NCI-H1436 (cell line): ENCODE measurements around the gene PRELP.
"Not testable (repeated sequence)": the region's sequence is repeated elsewhere in the genome, so short reads cannot be mapped to it uniquely, and the experiment has no call there.

ENCODE experiments used
- DNase-seq: peaks from one replicate; lab custom pipeline; 2025; lab: John Stamatoyannopoulos, UW

The PRELP gene

DNA sequence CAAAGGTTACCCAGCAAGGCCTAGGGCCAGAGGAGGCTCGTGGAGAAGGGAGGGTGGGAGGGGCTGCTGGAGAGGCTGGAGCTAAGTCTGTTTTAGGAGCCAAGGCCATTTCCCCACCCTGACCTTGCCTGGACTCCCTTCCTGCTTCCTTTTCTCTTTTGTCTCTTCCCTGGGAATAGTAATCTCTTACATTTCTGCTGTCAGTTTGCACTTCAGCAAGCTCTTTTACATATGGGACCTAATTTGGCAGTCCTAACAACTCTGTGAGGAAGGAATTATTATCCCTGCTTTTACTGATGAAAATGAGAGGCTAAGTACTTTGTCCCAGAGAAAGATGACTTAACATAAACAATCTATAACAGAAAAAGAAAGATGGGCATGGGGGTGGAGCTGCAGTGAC, 32.2 kb downstream of the PRELP start:
- DNase-seq = no peak

GRCh38 chr1:203508463-203509073, 33.0 kb downstream of the PRELP start:
- no peak for DNase-seq

DNA sequence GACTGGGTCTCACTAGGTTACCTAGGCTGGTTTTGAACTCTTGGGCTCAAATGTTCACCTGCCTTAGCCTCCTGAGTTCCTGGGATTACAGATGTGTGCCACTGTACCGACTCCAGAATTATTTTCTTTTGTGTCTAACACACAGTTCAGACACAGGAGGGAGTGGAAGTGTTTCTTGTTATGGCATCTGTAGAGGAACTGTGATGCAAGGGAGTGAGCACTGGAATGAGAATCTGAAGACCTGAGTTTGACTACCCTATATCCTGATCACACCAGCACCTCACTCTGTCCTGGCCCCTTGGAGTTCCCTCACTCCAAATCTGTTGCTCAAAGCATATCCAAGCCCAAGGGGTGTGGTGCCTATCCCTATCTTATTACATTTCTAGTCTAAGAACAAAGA, 33.5 kb downstream of the PRELP start:
- no peak for DNase-seq

DNA sequence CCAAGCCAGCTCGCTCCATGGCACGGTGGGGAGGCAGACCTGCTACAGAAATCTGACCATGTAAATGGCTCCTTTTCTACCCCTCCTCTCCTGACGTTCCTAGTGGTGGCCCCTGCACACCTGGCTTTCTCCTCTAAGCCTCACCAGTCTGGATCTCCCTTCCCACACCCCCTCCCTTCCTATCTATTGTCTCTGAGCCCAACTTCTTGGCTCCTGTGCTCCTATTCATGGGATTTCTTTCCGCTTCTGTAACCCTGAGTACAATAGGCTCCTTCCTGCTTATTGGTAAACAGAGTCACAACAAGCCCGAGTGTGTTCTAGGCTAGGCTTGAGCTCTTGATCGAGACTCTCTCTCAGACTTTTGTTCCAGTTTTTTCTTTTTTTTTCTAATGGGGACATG, 35.9 kb downstream of the PRELP start:
- DNase-seq = no peak

- no peak for DNase-seq
These were observed 36.3 kb downstream of the PRELP start for GRCh38 chr1:203511930-203512329.

DNA sequence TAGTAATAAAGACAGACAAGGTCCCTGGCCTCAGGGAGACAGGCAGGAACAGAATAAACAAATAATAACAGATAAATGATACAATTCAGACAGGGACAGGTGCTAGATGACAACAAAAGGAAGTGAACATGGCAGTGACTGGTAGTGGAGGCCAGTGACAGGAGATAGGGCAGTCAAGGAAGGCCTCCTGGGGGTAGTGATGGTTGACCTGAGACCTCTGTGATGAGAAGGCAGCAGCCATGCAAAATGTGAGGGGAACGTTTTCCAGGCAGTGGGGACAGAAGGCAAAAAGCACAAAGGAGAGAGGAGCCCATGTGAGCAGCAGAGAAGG, 36.9 kb downstream of the PRELP start:
- DNase-seq = no peak

DNA sequence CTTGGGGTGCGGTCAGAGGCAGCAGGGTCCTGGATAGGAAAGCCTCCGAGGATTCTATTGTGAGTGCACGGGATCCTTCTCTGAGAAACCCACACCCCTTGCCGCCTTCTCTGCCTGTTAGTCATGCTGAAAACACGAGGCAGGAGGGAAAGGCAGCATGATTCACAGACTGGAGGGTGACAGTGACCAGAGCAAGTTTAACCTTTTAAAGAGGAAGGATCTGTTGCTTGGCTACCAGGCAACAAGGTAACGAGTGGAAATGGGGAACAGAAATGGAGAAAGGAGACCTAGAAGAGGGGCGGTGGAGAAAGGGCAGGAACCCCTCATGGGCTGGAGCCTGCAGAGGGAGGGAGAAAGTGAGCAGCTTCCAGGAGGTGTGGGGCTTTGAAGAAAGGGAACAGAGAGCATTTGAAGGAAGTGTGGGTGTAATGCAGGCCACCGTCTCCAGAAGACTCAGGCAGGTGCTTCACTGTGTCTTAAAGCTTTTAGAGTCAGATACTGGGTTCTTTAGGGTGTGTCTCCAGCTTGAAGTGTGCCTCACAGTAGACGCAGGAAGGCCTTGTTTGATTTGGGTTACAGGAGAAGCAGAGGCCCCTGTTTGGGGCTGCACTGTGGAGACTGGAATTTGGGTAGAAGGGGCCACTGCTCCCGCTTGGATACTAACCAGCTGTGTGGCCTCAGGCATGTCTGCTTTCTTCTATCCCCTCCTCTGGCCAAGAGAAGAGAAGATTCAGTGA, 37.4 kb downstream of the PRELP start:
- DNase-seq = no peak

- no peak for DNase-seq
These were observed 38.0 kb downstream of the PRELP start for GRCh38 chr1:203513585-203514031.

- no peak for DNase-seq
These were observed 40.6 kb downstream of the PRELP start for GRCh38 chr1:203516184-203516583.

GRCh38 chr1:203516906-203517305, 41.3 kb downstream of the PRELP start:
- DNase-seq = no peak

- no peak for DNase-seq
These were observed 42.0 kb downstream of the PRELP start for GRCh38 chr1:203517426-203518110.

DNA sequence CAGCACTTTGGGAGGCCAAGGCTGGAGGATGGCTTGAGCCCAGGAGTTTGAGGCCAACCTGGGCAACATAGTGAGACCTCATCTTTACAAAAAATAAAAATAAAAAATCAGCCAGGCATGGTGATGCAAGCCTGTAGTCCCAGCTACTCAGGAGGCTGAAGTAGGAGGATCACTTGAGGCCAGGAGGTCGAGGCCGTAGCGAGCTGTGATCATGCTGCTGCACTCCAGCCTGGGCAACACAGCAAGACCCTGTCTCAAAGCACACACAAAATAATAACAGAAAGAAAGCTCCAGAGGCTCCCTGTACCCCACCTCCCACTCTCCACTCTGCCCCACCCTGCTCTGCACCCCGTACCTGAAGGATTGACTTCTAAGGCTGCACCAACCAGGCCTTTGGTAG, 42.5 kb downstream of the PRELP start:
- DNase-seq = not testable (repeated sequence)

- no peak for DNase-seq
These were observed 42.9 kb downstream of the PRELP start for GRCh38 chr1:203518541-203518940.

DNA sequence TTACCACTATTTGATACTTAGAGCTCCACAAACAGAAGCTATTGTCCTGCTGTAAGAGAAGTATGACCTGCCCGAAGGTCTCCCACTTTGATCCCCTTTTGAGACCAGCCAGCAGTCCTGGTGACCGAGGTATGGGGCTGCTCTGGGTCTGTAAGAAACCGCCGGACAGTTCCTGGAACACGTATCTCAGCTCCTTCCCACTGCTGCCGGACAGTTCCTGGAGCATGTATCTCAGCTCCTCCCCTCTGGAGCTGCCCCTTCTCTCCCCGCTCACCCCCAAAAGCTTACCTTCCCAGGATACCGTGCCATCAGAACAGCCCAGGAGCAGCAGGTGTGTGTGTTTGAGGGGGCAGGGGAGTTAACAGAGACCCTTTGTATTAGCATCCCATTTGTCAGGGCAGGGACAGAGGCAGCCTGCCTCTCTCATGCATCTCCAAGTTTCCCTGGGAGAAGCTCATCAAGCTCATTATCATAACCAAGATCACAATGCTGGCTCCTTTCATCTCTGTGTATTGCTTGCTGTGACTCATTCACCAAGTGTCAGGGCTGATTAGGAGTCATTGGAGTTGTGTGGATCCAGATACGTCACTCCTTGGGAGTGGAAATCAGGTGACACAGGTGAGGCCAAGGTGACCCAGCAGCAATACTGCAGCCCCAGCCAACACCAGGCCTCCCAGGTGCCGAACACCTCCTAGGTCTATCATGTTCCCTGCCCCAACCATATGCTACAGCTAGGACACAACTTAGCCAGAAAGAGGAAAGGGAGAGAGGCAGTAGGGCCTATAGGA, 43.6 kb downstream of the PRELP start:
- DNase-seq = no peak

DNA sequence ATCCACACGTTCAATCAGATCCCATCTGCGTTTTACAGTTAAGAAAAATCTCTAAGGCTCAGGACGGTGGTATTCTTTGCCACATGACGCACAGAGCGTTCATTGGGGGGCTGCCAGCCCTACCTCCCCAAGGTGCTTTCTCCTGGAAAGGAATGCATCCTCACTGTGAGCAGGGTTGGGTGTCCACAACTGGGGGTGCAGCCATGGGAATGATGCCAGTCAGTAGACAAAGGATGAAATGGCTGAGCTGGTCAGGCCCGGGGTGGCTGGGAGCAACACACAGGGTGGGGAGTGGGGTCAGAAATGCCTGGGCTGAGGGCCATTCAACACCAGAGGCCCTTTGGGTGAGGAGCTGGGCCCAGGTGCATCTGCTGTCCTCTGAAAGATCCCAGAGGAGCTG, 44.3 kb downstream of the PRELP start:
- DNase-seq = no peak

GRCh38 chr1:203520315-203520714, 44.7 kb downstream of the PRELP start:
- no peak for DNase-seq

GRCh38 chr1:203521074-203521794, 45.6 kb downstream of the PRELP start:
- DNase-seq = no peak

DNA sequence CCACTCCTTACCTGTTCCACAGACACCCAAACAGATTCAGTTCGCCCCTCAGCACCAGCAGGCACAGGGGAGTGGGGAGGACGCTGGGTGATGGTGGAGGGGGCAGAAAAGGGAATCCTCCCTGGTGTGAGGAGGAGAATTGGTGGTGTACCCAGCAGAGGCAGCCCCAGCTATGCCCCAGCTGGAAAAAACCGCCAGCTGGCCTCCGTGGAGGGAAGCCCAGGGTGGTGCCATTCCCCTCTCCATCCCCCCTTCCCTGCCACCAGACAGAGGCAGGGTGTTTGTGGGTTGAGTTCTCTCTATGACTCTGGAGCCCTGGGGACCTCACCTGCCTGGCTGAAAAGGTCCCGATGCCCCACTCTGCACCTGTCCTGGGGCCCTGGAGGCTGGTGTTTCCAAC, 46.2 kb downstream of the PRELP start:
- no peak for DNase-seq

- peak; percentile 32 for DNase-seq
These were observed 46.6 kb downstream of the PRELP start for GRCh38 chr1:203522237-203522636.

- DNase-seq = no peak
These were observed 48.1 kb downstream of the PRELP start for GRCh38 chr1:203523667-203524066.

- DNase-seq = no peak
These were observed 48.5 kb downstream of the PRELP start for GRCh38 chr1:203524152-203524551.

- DNase-seq = no peak
These were observed 49.2 kb downstream of the PRELP start for GRCh38 chr1:203524824-203525223.
